ENCODE results near the gene PPP1R11. TPM values are rescaled to one million over a fixed set of nuclear protein-coding genes. Genes with fewer than 3 reads are reported as not detected.

The PPP1R11 gene
- total RNA-seq, 1 donor, result 52.5 TPM

DNA sequence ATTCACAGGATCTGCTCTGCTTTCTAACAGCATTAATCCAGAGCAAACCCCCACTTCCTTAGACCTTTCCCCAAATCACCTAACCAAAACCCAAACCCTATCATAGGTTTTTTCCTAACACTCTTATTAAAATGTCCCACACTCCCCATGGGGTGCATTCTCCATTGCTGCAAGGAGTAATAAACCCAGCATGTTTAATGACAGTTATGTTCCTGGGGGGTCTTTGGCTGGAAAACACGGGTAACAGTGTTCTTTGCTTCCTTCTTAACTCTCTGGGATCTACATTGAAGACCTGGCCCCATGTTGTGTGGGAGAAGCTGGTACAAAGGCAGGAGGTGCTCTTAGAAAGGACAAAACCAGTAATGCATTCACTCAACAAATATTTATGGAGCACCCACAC is 29.8 kb downstream of the PPP1R11 start:
- TF ChIP-seq CTCF (IDR thresholded peaks at IDR 0.05; ENCODE audit: insufficient read depth, low read length), result no peak
- no peak overlapping the region for H3K4me3 ChIP-seq (ENCODE audit: low read depth, low read length)
- DNase-seq (ENCODE audit: low read depth), result no peak

DNA sequence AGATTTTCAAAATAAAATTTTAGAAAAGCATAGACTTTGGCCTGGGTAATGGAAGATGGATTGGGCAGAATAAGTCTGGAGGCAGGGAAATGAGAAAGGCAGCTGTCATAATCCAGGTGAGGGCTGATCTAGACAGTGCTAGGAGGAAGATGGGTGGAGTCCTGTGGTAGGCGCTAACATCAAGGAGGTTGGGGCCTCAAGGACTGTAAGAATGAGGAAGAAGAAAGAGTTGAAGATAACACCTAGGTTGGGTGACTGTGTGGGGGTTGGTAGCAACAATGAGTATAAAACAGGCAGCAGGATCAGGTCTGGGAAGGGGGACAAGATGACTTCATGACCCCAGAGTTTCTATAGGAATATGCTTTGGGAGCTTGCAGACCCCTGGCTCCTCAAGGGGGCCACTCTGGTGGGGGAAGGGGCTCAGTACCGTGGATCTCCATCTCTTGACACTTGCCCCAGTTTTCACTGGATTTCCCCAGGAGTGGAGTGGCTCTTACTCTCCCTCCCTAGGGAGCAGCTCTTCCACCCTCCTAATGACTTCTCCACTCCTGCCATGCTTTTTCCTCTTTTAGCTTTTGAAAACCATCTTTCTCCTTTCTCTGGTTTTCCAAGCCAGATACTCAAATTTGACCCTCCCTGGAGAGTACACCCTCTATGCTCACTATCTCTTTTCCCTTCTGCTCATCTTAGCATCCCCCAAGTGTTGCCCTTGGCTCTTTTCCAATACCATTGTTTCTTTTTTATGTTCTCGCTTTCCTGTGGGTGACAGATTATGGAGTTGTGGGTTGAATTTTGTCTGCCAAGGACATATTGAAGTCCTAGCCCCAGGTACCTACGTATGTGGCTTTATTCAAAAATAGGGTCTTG is 31.1 kb downstream of the PPP1R11 start:
- H3K4me3 ChIP-seq (ENCODE audit: low read depth, low read length), result no peak overlapping the region
- TF ChIP-seq CTCF (IDR thresholded peaks at IDR 0.05; ENCODE audit: insufficient read depth, low read length), result no peak
- DNase-seq (ENCODE audit: low read depth), result no peak

- no peak overlapping the region for H3K4me3 ChIP-seq (ENCODE audit: low read depth, low read length)
- no peak for TF ChIP-seq CTCF (IDR thresholded peaks at IDR 0.05; ENCODE audit: insufficient read depth, low read length)
- DNase-seq (ENCODE audit: low read depth), result no peak
These were observed 33.2 kb downstream of the PPP1R11 start for GRCh38 chr6:30100154-30100553.

- no peak for DNase-seq (ENCODE audit: low read depth)
- TF ChIP-seq CTCF (IDR thresholded peaks at IDR 0.05; ENCODE audit: insufficient read depth, low read length), result no peak
- peak overlapping the region; percentile 49 for H3K4me3 ChIP-seq (ENCODE audit: low read depth, low read length)
These were observed 33.8 kb downstream of the PPP1R11 start for GRCh38 chr6:30100585-30101443.

DNA sequence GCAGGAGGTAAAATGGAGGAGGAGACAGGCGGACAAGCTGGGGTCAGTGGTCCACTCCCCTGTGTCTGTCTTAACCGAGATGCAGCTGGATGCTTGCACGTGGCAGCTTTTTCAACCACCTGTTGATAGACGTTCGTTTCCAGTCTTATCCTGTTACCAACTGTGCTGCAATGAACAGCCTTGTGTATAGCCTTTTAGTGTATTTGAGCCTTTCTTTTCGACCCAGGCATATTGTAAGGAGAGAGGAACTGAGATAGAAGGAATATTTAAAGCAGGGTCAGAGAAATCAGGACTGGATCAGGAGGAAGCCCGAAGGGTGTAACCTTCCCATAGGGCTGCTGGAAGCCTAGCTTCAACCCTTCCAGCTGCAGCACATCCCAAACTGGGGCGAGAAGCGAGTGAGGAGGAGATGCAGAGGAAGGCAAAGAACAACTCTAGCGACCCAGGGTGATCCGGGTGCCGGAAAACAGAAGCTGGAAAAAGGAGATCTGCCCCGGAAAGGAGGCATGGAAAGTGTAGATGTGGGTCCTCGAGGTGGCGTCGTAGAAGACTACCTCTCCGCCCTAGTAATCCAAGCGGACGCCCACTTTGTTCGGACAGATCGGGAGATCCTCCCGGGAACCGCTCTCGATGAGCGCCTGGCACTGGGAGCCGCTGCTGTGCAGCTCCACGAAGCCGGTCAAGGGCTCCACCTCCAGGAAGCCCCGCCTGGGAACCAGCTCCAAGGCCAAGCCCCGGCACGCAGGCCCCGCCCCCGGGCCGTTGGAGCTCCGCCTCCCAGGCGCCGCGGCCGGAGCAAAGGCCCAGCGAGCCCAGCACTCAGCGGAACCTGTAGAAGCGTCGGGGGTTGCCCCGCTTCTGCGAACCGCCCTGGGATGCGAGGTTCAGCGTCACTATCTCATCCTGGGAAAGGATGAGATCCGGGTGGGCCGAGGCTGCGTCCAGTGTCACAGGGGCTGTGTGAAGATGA is 34.7 kb downstream of the PPP1R11 start:
- DNase-seq (ENCODE audit: low read depth), result peak; percentile 77
- H3K4me3 ChIP-seq (ENCODE audit: low read depth, low read length), result peak overlapping the region; percentile 63
- TF ChIP-seq CTCF (IDR thresholded peaks at IDR 0.05; ENCODE audit: insufficient read depth, low read length), result no peak

GRCh38 chr6:30102414-30102969 is 35.5 kb downstream of the PPP1R11 start:
- no peak for TF ChIP-seq CTCF (IDR thresholded peaks at IDR 0.05; ENCODE audit: insufficient read depth, low read length)
- H3K4me3 ChIP-seq (ENCODE audit: low read depth, low read length), result peak overlapping the region; percentile 50
- no peak for DNase-seq (ENCODE audit: low read depth)
